ENCODE data around the gene TEAD1. TPM values are rescaled to one million over a fixed set of nuclear protein-coding genes. Genes with fewer than 3 reads are reported as not detected.

TEAD1 gene
- total RNA-seq, 6 experiments from 2014 or later: 28.3 to 41.5 (median 32.2) TPM

- no peaks in the 10 kb centered on the region for H3K27me3 ChIP-seq
- H3K4me1 ChIP-seq: peaks cover 0 to 43% (median 17%) of the 10 kb centered on the region in 4 donors
- intact Hi-C loops (cut with DNase I): no loop called here
- H3K36me3 ChIP-seq: no peaks in the 10 kb centered on the region
- TF ChIP-seq, protein P1, sequence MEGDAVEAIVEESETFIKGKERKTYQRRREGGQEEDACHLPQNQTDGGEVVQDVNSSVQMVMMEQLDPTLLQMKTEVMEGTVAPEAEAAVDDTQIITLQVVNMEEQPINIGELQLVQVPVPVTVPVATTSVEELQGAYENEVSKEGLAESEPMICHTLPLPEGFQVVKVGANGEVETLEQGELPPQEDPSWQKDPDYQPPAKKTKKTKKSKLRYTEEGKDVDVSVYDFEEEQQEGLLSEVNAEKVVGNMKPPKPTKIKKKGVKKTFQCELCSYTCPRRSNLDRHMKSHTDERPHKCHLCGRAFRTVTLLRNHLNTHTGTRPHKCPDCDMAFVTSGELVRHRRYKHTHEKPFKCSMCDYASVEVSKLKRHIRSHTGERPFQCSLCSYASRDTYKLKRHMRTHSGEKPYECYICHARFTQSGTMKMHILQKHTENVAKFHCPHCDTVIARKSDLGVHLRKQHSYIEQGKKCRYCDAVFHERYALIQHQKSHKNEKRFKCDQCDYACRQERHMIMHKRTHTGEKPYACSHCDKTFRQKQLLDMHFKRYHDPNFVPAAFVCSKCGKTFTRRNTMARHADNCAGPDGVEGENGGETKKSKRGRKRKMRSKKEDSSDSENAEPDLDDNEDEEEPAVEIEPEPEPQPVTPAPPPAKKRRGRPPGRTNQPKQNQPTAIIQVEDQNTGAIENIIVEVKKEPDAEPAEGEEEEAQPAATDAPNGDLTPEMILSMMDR (IDR thresholded peaks at IDR 0.05): no peak
- no peak for TF ChIP-seq POLR2A (IDR thresholded peaks at IDR 0.05)
- H3K4me3 ChIP-seq: no peak overlapping the region
- ATAC-seq (peak; percentile 58 to 77 (median 69)), DNase-seq (no peak)
- 46% methylated on average over 3 of the region's 3 CpGs for WGBS (ENCODE audit: insufficient coverage, low coverage, low lambda C conversion rate, missing lambda C conversion rate)
- H3K27ac ChIP-seq: peak overlapping the region; percentile 30 to 96 (median 76)
- H3K9me3 ChIP-seq: no peaks in the 10 kb centered on the region
Observed at GRCh38 chr11:12854829-12855228, 180.6 kb downstream of the TEAD1 start.

DNA sequence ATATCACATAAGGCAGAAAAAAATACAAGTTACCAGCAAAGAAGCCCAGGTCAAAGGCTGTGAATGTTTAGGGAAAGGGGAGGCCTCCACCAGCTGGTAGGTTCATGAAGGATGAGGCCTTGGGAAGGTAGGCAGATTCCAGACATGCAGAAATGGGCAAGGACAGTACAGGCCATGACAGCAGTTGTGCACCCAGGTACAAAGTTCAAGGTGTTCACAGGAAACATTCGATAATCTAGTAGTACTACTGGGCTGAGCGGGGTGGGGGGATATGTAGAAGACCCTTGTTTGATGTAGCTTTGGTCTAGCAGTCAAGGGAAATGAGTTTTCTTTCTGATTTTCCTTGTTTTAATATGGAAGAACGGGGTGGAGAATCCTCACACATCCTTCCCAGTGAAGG is 182.1 kb downstream of the TEAD1 start:
- Histone ChIP-seq H3K4me1 (peaks cover 0 to 43% (median 17%) of the 10 kb centered on the region in 4 donors), H3K4me3 (no peak overlapping the region), H3K27me3 (no peaks in the 10 kb centered on the region), H3K36me3 (no peaks in the 10 kb centered on the region), H3K27ac (peak overlapping the region in 1 of 3 donors; percentile 96), H3K9me3 (no peaks in the 10 kb centered on the region)
- intact Hi-C loops (cut with DNase I): no loop called here
- no peak for DNase-seq
- whole genome bisulfite sequencing (ENCODE audit: insufficient coverage, low coverage, low lambda C conversion rate, missing lambda C conversion rate): 52% methylated on average over 2 of the region's 3 CpGs
- no peak for ATAC-seq
- no peak for TF ChIP-seq POLR2A (IDR thresholded peaks at IDR 0.05)
- TF ChIP-seq, protein P1 (IDR thresholded peaks at IDR 0.05): no peak

- Histone ChIP-seq H3K9me3 (no peaks in the 10 kb centered on the region), H3K4me1 (peaks cover 0 to 42% (median 15%) of the 10 kb centered on the region in 4 donors), H3K4me3 (no peak overlapping the region), H3K27ac (no peak overlapping the region), H3K36me3 (no peaks in the 10 kb centered on the region), H3K27me3 (no peaks in the 10 kb centered on the region)
- intact Hi-C loops (cut with DNase I): no loop called here
- ATAC-seq (no peak), DNase-seq (no peak)
- 96% methylated on average over 5 of the region's 5 CpGs for WGBS (ENCODE audit: insufficient coverage, low coverage, low lambda C conversion rate, missing lambda C conversion rate)
- TF ChIP-seq, protein P1 (IDR thresholded peaks at IDR 0.05): no peak
- no peak for TF ChIP-seq POLR2A (IDR thresholded peaks at IDR 0.05)
Observed at GRCh38 chr11:12857572-12857971, 183.4 kb downstream of the TEAD1 start.

- H3K27ac ChIP-seq: no peak overlapping the region
- TF ChIP-seq POLR2A (IDR thresholded peaks at IDR 0.05): no peak
- TF ChIP-seq, protein P1 (IDR thresholded peaks at IDR 0.05): no peak
- intact Hi-C loops (cut with DNase I): no loop called here
- H3K36me3 ChIP-seq: no peaks in the 10 kb centered on the region
- no peak for ATAC-seq
- H3K4me1 ChIP-seq: peaks cover 0 to 25% (median 6%) of the 10 kb centered on the region in 4 donors
- no peak overlapping the region for H3K4me3 ChIP-seq
- WGBS (ENCODE audit: insufficient coverage, low coverage, low lambda C conversion rate, missing lambda C conversion rate): 94% methylated on average over 2 of the region's 3 CpGs
- H3K9me3 ChIP-seq: no peaks in the 10 kb centered on the region
- no peak for DNase-seq
- H3K27me3 ChIP-seq: no peaks in the 10 kb centered on the region
Observed at GRCh38 chr11:12859872-12860657, 185.8 kb downstream of the TEAD1 start.
